Endothelial cell of umbilical vein (primary cell): ENCODE data around the gene ACP1. TPM values are rescaled to one million over a fixed set of nuclear protein-coding genes. Genes with fewer than 3 reads are reported as not detected.

Source experiments
- BruUV-seq: library from RNA; stranded (reverse); fragments of 400-500 nt; replicated peaks from 2 replicates; lab custom pipeline; 2021; lab: Mats Ljungman, UMichigan
- CTCF ChIA-PET: fragments of 300-600, 350-600 bp; sonication (Branson Sonifier 250); formaldehyde crosslinking; loops from one replicate; lab custom pipeline; 2021; ENCODE audit warnings: antibody characterized with exemption, inconsistent platforms; lab: Charles Lee
- POLR2A ChIA-PET: fragments of 300-600, 350-600 bp; sonication (Branson Sonifier 250); formaldehyde crosslinking; loops from one replicate; lab custom pipeline; 2021; ENCODE audit warnings: antibody characterized with exemption, inconsistent platforms; lab: Charles Lee
- DNase-seq: peaks from one replicate; pipeline ENCODE4 v3.0.0-alpha.2; 2011; ENCODE audit warnings: low read depth, low spot score
- FAIRE-seq: peaks from 2 replicates; lab custom pipeline; 2011; peaks lifted over from hg19 to GRCh38; lab: Jason Lieb, UNC
- H2AFZ ChIP-seq: 2 replicates; pipeline ENCODE4 v1.6.0; 2012; ENCODE audit warnings: low read depth, low read length, control low read depth, inconsistent platforms
- H3K27ac ChIP-seq: 2 replicates; pipeline ENCODE4 v1.5.1; 2011; ENCODE audit warnings: low read depth, mild to moderate bottlenecking, control low read depth, low read length, moderate library complexity; ENCODE audit not compliant: insufficient read depth
- H3K27me3 ChIP-seq, 2 experiments: 2 replicates each; pipeline versions ENCODE4 v1.6.0 to v1.6.1; 2011; ENCODE audit warnings: low read length in 2 of 2, mixed read lengths in 1 of 2; ENCODE audit not compliant: control insufficient read depth in 2 of 2, insufficient read depth in 2 of 2
- H3K36me3 ChIP-seq, 2 experiments: 2 replicates in 1 of 2; 3 replicates in 1 of 2; pipeline ENCODE4 v1.5.1; 2011; ENCODE audit warnings: low read length in 2 of 2, mild to moderate bottlenecking in 1 of 2, moderate library complexity in 1 of 2; ENCODE audit not compliant: control insufficient read depth in 2 of 2, insufficient read depth in 2 of 2; ENCODE audit errors: extremely low read depth in 1 of 2
- H3K4me1 ChIP-seq: 3 replicates; pipeline ENCODE4 v1.5.1; 2011; ENCODE audit warnings: mild to moderate bottlenecking, low read length; ENCODE audit not compliant: control insufficient read depth, insufficient read depth; ENCODE audit errors: extremely low read depth
- H3K4me2 ChIP-seq: 2 replicates; pipeline ENCODE4 v1.6.1; 2011; ENCODE audit warnings: low read length, control low read depth, mixed read lengths; ENCODE audit not compliant: insufficient read depth
- H3K4me3 ChIP-seq, 3 experiments: fragments of 200-600 bp in 1 of 3; sonication (generic), shearing (Covaris generic) in 1 of 3; replicated peaks in 1 of 3; 2 replicates each; pipeline ENCODE4 v1.5.1; 2011 to 2016; ENCODE audit warnings: control low read depth in 3 of 3, low read length in 3 of 3, mild to moderate bottlenecking in 2 of 3, inconsistent platforms in 1 of 3, low read depth in 1 of 3, moderate library complexity in 1 of 3; ENCODE audit not compliant: insufficient read depth in 1 of 3
- H3K79me2 ChIP-seq: 2 replicates; pipeline ENCODE4 v1.6.0; 2012; ENCODE audit warnings: low read length, inconsistent platforms; ENCODE audit not compliant: control insufficient read depth, insufficient read depth
- H3K9ac ChIP-seq: replicated peaks from 2 replicates; pipeline ENCODE3; 2011; ENCODE audit warnings: low read length, control low read depth; ENCODE audit not compliant: insufficient read depth; ENCODE audit errors: extremely low read depth
- H3K9me1 ChIP-seq: replicated peaks from 3 replicates; pipeline ENCODE4 v1.6.0; 2011; ENCODE audit warnings: mild to moderate bottlenecking, low read length; ENCODE audit not compliant: control insufficient read depth, insufficient read depth; ENCODE audit errors: extremely low read depth
- H3K9me3 ChIP-seq: replicated peaks from 2 replicates; pipeline ENCODE4 v1.5.1; 2012; ENCODE audit warnings: low read length, inconsistent platforms; ENCODE audit not compliant: control insufficient read depth, insufficient read depth
- H4K20me1 ChIP-seq: replicated peaks from 2 replicates; pipeline ENCODE3; 2011; ENCODE audit warnings: mild to moderate bottlenecking, low read length; ENCODE audit not compliant: control insufficient read depth, insufficient read depth; ENCODE audit errors: extremely low read depth
- EZH2 ChIP-seq: IDR thresholded peaks from 2 replicates; pipeline ENCODE4 v1.6.1; 2012; ENCODE audit warnings: borderline replicate concordance, low read depth, mild to moderate bottlenecking, moderate library complexity, low read length, inconsistent platforms; ENCODE audit not compliant: severe bottlenecking
- FOS ChIP-seq: IDR thresholded peaks from 2 replicates; pipeline ENCODE4 v1.6.1; 2011; ENCODE audit warnings: mild to moderate bottlenecking, low read length, moderate library complexity, borderline replicate concordance; ENCODE audit not compliant: insufficient read depth
- GATA2 ChIP-seq: IDR thresholded peaks from 2 replicates; pipeline ENCODE4 v1.7.0; 2011; ENCODE audit warnings: low read depth, mild to moderate bottlenecking, moderate library complexity, mixed read lengths, low read length; ENCODE audit not compliant: insufficient read length, insufficient read depth
- JUN ChIP-seq: IDR thresholded peaks from 2 replicates; pipeline ENCODE4 v1.6.1; 2011; ENCODE audit warnings: borderline replicate concordance, low read depth; ENCODE audit not compliant: insufficient read length, insufficient read depth
- MYC ChIP-seq: IDR thresholded peaks from one replicate; pipeline ENCODE4 v1.6.1; 2011; ENCODE audit warnings: mild to moderate bottlenecking, low read depth, low read length
- POLR2A ChIP-seq: IDR thresholded peaks from 2 replicates; pipeline ENCODE4 v1.6.1; 2012; ENCODE audit warnings: low read depth, mild to moderate bottlenecking, control low read depth, low read length
- POLR2AphosphoS5 ChIP-seq: IDR thresholded peaks from 2 replicates; pipeline ENCODE4 v1.6.1; 2012; ENCODE audit warnings: low read depth, mild to moderate bottlenecking, control low read depth, low read length, moderate library complexity; ENCODE audit not compliant: insufficient read depth
- dilution Hi-C: fragments of 300-500 bp; cut with MboI; formaldehyde crosslinking; loops from one replicate; pipeline ENCODE4 v1.15.0; 2019; ENCODE audit warnings: low sequenced_read_pairs; ENCODE audit not compliant: extremely low pct_ligation_motif_present
- intact Hi-C: fragments of 100-400 bp; cut with micrococcal nuclease; formaldehyde crosslinking; loops from one replicate; pipeline ENCODE4 v1.10.0; 2022
- polyA plus RNA-seq, 4 experiments: library from polyadenylated mRNA; depleted of rRNA in 3 of 4; stranded (reverse) in 3 of 4; unstranded in 1 of 4; fragments of >200 nt; gene quantifications; 2 replicates each; pipeline versions ENCODE4 v1.2.1 to v1.2.3, GENCODE V29; 2011 to 2012; ENCODE audit warnings: missing spikeins in 1 of 4
- total RNA-seq: library from RNA; stranded (reverse); gene quantifications from 2 replicates; pipeline ENCODE4 v1.2.3, GENCODE V29; 2021
- TF ChIP-seq, protein P1 (sequence below), 2 donors: IDR thresholded peaks; 1 replicate in 1 of 2; 2 replicates in 1 of 2; pipeline ENCODE4 v1.5.1; 2011; ENCODE audit warnings: low read length in 2 of 2, mild to moderate bottlenecking in 2 of 2, moderate library complexity in 2 of 2, control low read depth in 1 of 2, inconsistent platforms in 1 of 2, low read depth in 1 of 2; ENCODE audit not compliant: insufficient read depth in 1 of 2; ENCODE audit errors: extremely low read depth in 1 of 2
- TF ChIP-seq, protein P2 (sequence below): IDR thresholded peaks from 2 replicates; pipeline ENCODE4 v1.6.1; 2011; ENCODE audit not compliant: insufficient read depth, insufficient read length

Gene ACP1
- total and polyA plus RNA-seq, 2 donors (not counting 3 experiments of a cell fraction or from before 2014, with no cell fraction given): 63.4 to 80.2 TPM

DNA sequence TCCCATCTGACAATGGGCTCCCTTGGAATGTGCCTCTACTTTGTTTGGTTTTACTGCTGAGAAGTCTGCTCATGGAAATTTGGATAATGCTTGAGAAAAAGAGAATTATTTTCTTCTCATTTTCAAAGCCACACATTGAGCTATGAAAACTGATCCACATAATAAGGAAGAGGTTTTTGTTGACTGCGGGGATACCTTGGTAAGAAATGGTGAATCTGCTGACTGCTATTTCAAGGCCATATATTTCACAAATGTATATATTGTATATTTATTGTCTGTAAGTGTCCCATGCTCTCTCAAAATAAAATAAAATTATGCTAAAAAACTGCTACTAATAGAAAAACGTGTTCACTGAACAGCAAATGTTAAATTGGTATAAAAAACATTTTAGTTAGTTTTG, 16.0 kb upstream of the ACP1 start:
- BruUV-seq: no TSS peak
- intact Hi-C loops: no loop called here

More for the DNA sequence above, 16.0 kb upstream of the ACP1 start:
- ChIA-PET POLR2A (no interaction called here), CTCF (interaction anchor here (1.1 kb wide), 1 partner anchor 42 kb away, joined by 3 read pairs; no protein-coding TSS in a partner anchor)
- FAIRE-seq: no peak
- H3K9ac ChIP-seq: no peak overlapping the region
- H2AFZ ChIP-seq: no peak overlapping the region
- no peak for DNase-seq
- H4K20me1 ChIP-seq: no peaks in the 10 kb centered on the region
- no peaks in the 10 kb centered on the region for H3K4me1 ChIP-seq
- dilution Hi-C loops: no loop called here
- H3K27me3 ChIP-seq: no peaks in the 10 kb centered on the region
- H3K4me3 ChIP-seq: no peak overlapping the region
- peaks cover 0 to 5% of the 10 kb centered on the region in 2 experiments for H3K36me3 ChIP-seq
- TF ChIP-seq, protein P1, sequence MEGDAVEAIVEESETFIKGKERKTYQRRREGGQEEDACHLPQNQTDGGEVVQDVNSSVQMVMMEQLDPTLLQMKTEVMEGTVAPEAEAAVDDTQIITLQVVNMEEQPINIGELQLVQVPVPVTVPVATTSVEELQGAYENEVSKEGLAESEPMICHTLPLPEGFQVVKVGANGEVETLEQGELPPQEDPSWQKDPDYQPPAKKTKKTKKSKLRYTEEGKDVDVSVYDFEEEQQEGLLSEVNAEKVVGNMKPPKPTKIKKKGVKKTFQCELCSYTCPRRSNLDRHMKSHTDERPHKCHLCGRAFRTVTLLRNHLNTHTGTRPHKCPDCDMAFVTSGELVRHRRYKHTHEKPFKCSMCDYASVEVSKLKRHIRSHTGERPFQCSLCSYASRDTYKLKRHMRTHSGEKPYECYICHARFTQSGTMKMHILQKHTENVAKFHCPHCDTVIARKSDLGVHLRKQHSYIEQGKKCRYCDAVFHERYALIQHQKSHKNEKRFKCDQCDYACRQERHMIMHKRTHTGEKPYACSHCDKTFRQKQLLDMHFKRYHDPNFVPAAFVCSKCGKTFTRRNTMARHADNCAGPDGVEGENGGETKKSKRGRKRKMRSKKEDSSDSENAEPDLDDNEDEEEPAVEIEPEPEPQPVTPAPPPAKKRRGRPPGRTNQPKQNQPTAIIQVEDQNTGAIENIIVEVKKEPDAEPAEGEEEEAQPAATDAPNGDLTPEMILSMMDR (IDR thresholded peaks at IDR 0.05; ENCODE audit: extremely low read depth in 1 of 2, insufficient read depth in 1 of 2, low read depth in 1 of 2, low read length in 2 of 2): no peak
- TF ChIP-seq FOS (no peak), MYC (no peak), EZH2 (no peak), GATA2 (no peak), JUN (no peak), POLR2A (no peak), POLR2AphosphoS5 (no peak)
- TF ChIP-seq, protein P2, sequence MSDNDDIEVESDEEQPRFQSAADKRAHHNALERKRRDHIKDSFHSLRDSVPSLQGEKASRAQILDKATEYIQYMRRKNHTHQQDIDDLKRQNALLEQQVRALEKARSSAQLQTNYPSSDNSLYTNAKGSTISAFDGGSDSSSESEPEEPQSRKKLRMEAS: no peak
- H3K9me3 ChIP-seq: no peaks in the 10 kb centered on the region
- H3K79me2 ChIP-seq: no peaks in the 10 kb centered on the region
- no peaks in the 10 kb centered on the region for H3K9me1 ChIP-seq
- H3K27ac ChIP-seq: no peak overlapping the region
- no peak overlapping the region for H3K4me2 ChIP-seq
